ENCODE measurements around the gene ZNF226.

DNA sequence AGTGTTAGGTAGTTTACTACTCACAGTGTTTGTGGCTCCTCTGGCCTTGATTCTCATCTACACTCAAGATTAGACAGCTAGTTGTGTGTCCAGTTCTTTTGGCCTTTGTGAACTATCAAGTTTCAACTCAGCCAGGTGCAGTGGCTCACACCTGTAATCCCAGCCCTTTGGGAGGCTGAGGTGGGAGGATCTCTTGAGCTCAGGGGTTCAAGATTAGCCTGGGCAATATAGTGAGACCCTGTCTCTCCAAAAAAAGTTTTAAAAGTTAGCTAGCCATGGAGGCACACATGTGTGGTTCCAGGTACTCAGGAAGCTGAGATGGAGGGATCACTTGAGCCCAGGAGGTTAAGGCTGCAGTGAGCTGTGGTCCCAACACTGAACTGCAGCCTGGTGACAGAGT lies 16.1 kb downstream of the ZNF226 start:
- TF ChIP-seq, protein P1, sequence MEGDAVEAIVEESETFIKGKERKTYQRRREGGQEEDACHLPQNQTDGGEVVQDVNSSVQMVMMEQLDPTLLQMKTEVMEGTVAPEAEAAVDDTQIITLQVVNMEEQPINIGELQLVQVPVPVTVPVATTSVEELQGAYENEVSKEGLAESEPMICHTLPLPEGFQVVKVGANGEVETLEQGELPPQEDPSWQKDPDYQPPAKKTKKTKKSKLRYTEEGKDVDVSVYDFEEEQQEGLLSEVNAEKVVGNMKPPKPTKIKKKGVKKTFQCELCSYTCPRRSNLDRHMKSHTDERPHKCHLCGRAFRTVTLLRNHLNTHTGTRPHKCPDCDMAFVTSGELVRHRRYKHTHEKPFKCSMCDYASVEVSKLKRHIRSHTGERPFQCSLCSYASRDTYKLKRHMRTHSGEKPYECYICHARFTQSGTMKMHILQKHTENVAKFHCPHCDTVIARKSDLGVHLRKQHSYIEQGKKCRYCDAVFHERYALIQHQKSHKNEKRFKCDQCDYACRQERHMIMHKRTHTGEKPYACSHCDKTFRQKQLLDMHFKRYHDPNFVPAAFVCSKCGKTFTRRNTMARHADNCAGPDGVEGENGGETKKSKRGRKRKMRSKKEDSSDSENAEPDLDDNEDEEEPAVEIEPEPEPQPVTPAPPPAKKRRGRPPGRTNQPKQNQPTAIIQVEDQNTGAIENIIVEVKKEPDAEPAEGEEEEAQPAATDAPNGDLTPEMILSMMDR (conservative IDR thresholded peaks at IDR 0.05; ENCODE audit: low read depth, low read length) = no peak
- TF ChIP-seq EZH2 (IDR thresholded peaks at IDR 0.05; ENCODE audit: borderline replicate concordance, low read depth, low read length, poor library complexity, severe bottlenecking) = no peak

Data from A673 (cell line).